Activated T-cell treated with anti-CD3 and anti-CD28 coated beads, Interleukin-2, amount 50 U/mL, for 4 hours (primary cell): ENCODE results near the gene MCRIP2. TPM values are rescaled to one million over a fixed set of nuclear protein-coding genes. Genes with fewer than 3 reads are reported as not detected.

Experiments used
- ATAC-seq, 2 donors: fragments of 200-7000 bp; cut with Tn5 transposase; one replicate each; pipeline ENCODE4 v1.10.0; 2021
- DNase-seq: peaks from one replicate; pipeline ENCODE4 v3.0.0-alpha.2; 2020
- H3K27me3 Mint-ChIP-seq: one replicate; pipeline ENCODE4 v1.8.0; 2021; ENCODE audit warnings: low read depth, mixed read lengths
- H3K36me3 Mint-ChIP-seq: one replicate; pipeline ENCODE4 v1.8.0; 2022; ENCODE audit warnings: mixed read lengths; ENCODE audit not compliant: insufficient read depth
- H3K4me1 Mint-ChIP-seq: one replicate; pipeline ENCODE4 v1.8.0; 2021; ENCODE audit warnings: low read depth, mixed read lengths
- H3K4me3 Mint-ChIP-seq: one replicate; pipeline ENCODE4 v1.8.0; 2021; ENCODE audit warnings: mild to moderate bottlenecking, moderate library complexity, mixed read lengths
- H3K9me3 Mint-ChIP-seq: one replicate; pipeline ENCODE4 v1.8.0; 2021; ENCODE audit warnings: mixed read lengths
- total RNA-seq, 3 donors: library from RNA; stranded (reverse); gene quantifications; one replicate each; pipeline ENCODE4 v1.2.1, GENCODE V29; 2021

MCRIP2 gene
- total RNA-seq, 3 donors from 2014 or later: 83.1 to 104 (median 88.2) TPM

DNA sequence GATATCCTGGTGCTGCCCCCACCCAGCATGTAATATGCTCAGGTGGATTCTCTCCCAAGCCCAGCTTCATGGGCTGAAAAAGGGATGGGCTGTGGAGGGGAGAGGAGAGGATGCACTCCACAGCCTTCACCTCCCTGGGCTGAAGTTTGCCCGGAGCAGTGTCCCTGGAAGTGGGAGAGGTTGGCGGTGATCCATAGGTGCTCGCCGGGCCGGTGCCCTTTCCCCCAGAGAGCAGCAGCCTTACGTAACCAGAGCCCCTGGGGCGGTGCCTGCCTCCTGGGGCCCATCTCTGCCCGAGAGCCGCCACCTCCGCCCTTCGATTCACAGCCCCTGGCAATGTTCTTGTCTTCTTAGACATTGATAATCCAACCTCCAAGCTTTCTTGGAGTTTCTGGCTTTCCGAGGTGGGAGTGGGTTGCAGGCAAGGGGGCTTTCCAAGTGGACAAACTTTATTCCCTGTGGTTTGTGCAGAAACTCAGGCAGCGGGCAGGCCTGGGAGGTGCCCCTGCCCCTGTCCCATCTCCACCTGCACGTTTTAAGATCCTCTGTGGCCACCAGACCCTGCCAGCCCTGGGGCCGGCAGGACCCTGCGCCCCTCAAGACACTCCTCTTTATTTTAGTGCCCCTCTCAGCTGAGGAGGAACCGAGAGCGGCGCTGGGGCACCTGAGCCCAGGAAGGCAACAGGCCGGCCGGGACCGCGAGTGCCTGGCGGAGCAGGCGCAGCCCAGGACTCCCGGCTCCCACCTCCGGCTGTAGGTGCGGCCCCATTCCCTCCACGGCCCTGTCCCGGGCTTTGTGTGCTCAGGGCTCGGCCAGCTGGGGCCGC is 4.4 kb downstream of the MCRIP2 start:
- Mint-ChIP-seq H3K27me3 (no peaks in the 10 kb centered on the region), H3K9me3 (no peaks in the 10 kb centered on the region), H3K36me3 (no peaks in the 10 kb centered on the region), H3K4me3 (no peak overlapping the region), H3K4me1 (peaks cover 21% of the 10 kb centered on the region)
- DNase-seq: no peak
- no peak for ATAC-seq

DNA sequence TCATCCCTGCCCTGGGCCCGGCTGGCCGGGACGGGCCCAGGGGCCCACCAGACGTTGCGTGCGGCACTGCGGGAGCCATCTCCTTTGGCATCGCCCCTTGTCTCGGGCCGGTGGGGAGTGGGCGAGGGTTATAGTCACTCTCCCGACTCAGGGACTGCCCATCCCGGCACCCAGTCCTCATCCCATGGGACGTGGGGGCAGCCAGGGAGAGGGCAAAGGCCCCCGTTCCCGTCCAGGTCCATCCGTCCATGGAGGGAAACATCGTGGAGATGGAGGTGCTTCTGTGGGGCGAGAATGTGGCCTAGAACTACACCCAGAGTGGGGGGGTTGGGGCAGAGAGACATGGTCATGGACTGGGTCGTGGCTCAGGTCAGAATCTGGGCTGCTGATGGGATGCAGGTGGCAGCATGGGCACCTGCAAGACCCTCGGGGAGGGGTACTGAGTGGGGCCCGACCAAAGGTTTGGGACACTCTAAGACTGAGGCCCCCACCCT is 5.1 kb downstream of the MCRIP2 start:
- peaks cover 21% of the 10 kb centered on the region for H3K4me1 Mint-ChIP-seq
- no peaks in the 10 kb centered on the region for H3K27me3 Mint-ChIP-seq
- no peak overlapping the region for H3K4me3 Mint-ChIP-seq
- no peaks in the 10 kb centered on the region for H3K36me3 Mint-ChIP-seq
- ATAC-seq: no peak
- no peaks in the 10 kb centered on the region for H3K9me3 Mint-ChIP-seq
- no peak for DNase-seq

DNA sequence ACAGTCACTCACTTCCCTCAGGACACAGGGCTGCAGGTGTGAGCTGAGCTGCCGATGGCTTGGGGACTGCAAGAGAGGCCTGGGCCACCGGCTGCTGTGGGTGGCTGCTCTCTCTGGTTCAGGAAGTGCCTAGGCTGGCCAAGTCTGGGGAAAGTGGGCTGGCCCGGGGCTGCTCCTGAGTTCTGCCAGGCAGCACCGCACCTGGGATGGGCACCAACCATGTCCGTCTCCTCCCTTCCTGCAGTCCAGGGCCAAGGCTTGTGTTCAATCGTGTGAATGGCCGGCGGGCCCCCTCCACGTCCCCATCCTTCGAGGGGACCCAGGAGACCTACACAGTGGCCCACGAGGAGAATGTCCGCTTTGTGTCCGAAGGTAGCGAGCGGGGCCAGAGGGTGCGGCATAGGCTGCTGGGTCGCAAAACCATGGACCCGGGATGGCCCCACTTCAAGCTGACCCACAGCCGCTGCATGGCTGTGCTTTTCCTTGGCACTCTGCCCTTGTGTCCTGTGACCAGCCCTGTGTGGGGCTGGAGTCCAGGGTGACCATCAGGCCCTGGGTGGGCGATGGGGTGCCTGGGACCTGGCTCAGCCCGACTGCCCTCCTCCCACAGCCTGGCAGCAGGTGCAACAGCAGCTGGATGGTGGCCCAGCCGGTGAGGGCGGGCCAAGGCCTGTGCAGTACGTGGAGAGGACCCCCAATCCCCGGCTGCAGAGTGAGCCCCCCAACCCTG is 5.7 kb downstream of the MCRIP2 start:
- Mint-ChIP-seq H3K4me3 (no peak overlapping the region), H3K36me3 (no peaks in the 10 kb centered on the region), H3K9me3 (no peaks in the 10 kb centered on the region), H3K27me3 (no peaks in the 10 kb centered on the region), H3K4me1 (peaks cover 21% of the 10 kb centered on the region)
- no peak for DNase-seq
- ATAC-seq: no peak

DNA sequence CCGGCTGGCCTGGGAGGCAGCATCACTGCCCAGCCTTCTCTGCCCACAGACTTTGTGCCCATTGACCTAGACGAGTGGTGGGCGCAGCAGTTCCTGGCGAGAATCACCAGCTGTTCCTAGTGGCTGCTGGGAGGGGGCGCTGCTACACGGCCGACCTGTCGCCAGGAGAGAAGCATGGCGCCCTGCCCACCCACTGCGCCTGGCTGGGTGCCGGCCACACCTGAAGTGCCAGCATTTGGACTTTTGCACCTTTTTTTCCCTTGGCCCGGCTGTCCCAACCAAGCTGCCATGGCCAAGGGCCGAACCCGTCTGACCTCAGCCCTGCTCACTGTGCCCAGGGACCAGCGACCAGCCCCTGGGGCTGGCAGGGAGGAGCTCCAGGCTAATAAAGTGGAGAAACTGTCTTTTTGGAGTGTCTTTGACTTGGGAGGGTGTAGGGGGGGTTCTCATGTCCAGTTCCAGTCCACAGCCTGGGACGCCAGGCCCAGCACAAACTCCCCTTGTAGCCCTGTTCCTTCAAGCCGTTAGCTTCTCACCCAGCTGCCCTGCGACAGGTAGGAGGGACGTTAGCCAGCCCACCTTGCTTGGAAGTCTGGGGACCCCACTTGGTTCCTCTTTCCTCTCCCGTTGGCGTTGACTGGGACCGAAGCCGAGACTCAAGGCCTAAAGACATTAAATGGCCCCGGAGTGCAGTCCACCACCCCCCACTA is 6.6 kb downstream of the MCRIP2 start:
- no peaks in the 10 kb centered on the region for H3K27me3 Mint-ChIP-seq
- ATAC-seq: no peak
- H3K36me3 Mint-ChIP-seq: no peaks in the 10 kb centered on the region
- no peaks in the 10 kb centered on the region for H3K9me3 Mint-ChIP-seq
- H3K4me1 Mint-ChIP-seq: peaks cover 18% of the 10 kb centered on the region
- no peak for DNase-seq
- peak overlapping the region; percentile 84 for H3K4me3 Mint-ChIP-seq

DNA sequence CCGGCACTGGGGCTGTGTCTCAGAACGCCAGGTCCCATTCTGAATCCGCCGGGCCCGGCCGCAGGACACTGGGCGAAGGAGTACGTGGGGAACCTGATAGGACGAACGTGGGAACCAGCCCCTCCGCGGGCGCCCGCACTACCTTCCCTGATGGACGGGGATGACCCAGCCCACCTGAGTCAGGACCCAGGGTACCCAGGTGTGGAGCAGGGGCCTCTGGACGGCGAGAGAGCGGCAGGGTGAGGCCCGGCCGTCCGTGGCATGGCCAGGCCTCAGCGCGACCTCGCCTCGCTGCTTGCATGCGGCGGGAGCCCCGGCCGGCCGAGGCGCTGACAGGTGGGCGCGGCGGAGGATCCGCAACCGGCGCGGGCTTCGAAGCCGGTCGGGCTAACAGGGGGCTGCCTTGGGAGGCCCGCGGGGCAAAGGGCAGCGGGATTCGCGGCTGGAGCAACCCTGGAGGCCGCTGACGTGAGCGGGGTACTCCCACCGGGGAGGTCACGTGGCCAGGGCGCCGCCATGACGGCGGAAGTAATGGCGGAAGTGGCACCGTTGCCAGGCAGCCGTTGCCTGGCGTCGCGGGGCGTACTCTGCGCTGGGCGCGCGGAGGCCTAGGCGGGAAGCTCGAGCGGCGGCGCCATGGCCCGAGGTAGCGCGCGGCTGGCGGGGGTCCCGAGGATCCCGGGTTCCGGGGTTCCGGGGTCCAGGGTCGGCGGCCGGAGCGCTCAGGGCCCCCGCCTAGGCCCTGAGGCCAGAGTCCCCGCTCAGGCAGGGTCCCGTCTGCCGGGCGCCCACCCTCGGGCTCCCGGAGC is 7.4 kb downstream of the MCRIP2 start, which contains the start of gene WDR90:
Gene WDR90 (plus strand): TSS at position 585 of the 809 bp plus-strand sequence. CDS start 52 bp downstream, at position 637.
- ATAC-seq (peak; percentile 90 to 92), DNase-seq (peak; percentile 90)
- H3K27me3 Mint-ChIP-seq: no peaks in the 10 kb centered on the region
- H3K9me3 Mint-ChIP-seq: no peaks in the 10 kb centered on the region
- peaks cover 14% of the 10 kb centered on the region for H3K4me1 Mint-ChIP-seq
- peak within 1 kb of the TSS; percentile 84 for H3K4me3 Mint-ChIP-seq
- H3K36me3 Mint-ChIP-seq: no peaks in the 10 kb centered on the region

DNA sequence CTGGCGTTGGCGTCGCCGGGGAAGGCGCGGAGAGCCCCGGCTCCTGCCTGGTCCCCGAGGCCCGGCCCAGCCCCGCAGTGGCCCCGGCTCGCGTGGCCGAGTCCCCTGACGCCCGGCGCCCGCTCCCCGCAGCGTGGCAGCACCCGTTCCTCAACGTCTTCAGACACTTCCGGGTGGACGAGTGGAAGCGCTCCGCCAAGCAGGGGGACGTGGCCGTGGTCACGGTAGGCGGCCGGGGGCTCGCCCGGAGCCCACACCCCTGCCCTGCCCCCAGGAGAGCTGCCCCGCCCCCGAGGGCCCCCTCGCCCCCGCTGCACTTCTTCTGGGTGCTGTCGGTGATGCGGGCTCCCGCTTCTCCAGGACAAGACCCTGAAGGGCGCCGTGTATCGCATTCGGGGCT is 8.0 kb downstream of the MCRIP2 start:
- Mint-ChIP-seq H3K9me3 (no peaks in the 10 kb centered on the region), H3K4me1 (peaks cover 8% of the 10 kb centered on the region), H3K4me3 (peak overlapping the region; percentile 76), H3K27me3 (no peaks in the 10 kb centered on the region), H3K36me3 (no peaks in the 10 kb centered on the region)
- peak; percentile 24 to 27 for ATAC-seq
- no peak for DNase-seq

DNA sequence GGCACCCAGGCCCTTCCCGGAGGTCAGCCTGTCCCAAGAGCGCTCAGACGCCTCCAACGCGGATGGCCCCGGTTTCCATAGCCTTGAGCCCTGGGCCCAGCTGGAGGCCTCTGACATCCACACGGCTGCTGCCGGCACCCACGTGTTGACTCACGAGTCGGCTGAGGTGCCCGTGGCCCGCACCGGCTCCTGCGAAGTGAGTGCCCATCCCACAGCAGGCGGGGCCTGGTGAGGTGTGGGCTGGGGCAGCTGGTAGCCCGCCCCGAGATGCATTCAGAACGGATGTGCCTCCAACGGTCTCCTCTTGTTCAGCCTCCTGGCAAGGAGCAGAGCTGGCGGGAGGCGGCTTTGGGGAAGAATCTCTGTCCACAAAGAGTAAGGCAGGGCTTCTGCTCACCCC is 10.2 kb downstream of the MCRIP2 start:
- no peak for ATAC-seq
- no peaks in the 10 kb centered on the region for H3K9me3 Mint-ChIP-seq
- no peaks in the 10 kb centered on the region for H3K36me3 Mint-ChIP-seq
- H3K27me3 Mint-ChIP-seq: no peaks in the 10 kb centered on the region
- H3K4me1 Mint-ChIP-seq: peaks cover 6% of the 10 kb centered on the region
- no peak for DNase-seq
- H3K4me3 Mint-ChIP-seq: no peak overlapping the region

DNA sequence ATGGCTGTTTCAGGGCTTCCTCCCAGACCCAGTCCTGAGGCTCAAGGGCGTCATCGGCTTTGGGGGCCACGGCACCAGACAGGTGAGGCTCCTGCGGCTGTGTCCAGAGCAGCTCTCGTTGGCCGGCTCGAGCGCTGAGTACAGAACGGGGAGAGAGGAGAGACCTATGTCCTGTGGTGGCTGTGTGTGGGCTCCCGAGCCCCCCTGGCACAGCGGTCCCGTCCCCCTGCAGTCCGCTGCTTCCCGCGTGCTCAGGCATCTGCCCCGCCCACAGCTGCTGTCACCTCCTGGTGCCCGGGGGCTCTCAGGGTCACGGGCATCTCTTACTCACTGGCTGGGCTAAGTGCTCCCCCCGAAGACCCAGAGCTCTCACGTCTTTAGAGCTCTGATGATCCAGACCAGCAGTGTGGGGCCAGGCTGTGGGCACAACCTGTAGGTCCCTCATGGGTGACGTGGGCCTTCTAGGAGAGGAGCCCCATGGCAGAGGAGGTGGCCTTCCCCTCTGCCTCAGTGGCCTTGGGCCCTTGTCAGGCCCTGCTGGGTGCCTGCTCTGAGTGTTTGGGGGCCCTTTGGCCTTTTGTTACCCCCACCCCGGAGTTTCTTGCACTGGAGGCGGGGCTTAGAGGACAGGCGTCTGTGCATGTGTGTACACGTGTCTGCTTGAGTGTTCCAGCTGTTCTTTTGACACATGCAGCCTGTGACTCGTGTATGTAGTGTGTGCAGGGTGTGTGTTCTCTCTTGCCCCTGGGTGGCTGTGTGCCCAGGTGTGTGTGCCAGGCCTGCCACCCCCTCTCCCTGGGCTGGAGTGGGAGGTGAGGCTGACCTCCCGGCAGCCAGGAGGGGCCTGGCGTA is 11.1 kb downstream of the MCRIP2 start:
- Mint-ChIP-seq H3K36me3 (no peaks in the 10 kb centered on the region), H3K4me1 (peaks cover 6% of the 10 kb centered on the region), H3K9me3 (no peaks in the 10 kb centered on the region), H3K27me3 (no peaks in the 10 kb centered on the region), H3K4me3 (no peak overlapping the region)
- DNase-seq: no peak
- no peak for ATAC-seq

DNA sequence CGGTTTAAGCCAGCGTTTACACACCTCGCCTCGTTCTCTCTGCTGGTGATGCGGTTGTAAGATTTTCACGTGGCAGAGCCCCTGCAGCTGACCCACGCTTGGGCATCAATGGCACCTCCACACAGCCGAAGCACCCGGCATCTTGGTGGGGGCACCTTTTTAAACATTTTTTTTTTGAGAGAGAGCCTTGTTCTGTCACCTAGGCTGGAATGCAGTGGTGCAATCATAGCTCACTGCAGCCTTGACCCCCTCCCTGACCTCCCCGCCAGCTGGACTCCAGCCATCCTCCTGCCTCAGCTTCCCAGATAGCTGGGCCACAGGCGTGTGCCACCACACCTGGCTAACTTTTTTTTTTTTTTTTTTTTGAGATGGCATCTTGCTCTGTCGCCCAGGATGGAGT is 12.4 kb downstream of the MCRIP2 start:
- Mint-ChIP-seq H3K4me1 (peaks cover 2% of the 10 kb centered on the region), H3K36me3 (no peaks in the 10 kb centered on the region), H3K4me3 (no peak overlapping the region), H3K27me3 (no peaks in the 10 kb centered on the region), H3K9me3 (no peaks in the 10 kb centered on the region)
- DNase-seq (no peak), ATAC-seq (no peak)

DNA sequence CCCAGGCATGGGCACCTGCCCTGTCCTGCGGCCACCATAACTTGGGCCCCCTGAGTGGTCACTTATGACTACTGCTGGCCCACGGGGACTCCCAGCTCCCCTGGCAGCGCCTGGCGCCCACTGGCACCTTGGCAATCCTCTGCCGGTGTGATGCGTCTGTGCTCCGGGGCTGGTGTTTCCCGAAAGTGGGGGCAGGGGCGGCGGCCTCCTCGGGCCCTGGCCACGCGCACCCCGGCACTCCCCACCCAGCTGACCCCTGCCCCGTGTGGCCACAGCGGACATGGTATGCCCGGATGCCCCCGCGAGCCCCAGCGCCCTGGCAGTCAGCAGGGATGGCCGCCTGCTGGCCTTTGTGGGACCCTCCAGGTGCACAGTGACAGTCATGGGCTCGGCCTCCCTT is 15.9 kb downstream of the MCRIP2 start:
- Mint-ChIP-seq H3K4me1 (peaks cover 4% of the 10 kb centered on the region), H3K4me3 (no peak overlapping the region), H3K9me3 (no peaks in the 10 kb centered on the region), H3K27me3 (no peaks in the 10 kb centered on the region), H3K36me3 (no peaks in the 10 kb centered on the region)
- DNase-seq (no peak), ATAC-seq (no peak)

DNA sequence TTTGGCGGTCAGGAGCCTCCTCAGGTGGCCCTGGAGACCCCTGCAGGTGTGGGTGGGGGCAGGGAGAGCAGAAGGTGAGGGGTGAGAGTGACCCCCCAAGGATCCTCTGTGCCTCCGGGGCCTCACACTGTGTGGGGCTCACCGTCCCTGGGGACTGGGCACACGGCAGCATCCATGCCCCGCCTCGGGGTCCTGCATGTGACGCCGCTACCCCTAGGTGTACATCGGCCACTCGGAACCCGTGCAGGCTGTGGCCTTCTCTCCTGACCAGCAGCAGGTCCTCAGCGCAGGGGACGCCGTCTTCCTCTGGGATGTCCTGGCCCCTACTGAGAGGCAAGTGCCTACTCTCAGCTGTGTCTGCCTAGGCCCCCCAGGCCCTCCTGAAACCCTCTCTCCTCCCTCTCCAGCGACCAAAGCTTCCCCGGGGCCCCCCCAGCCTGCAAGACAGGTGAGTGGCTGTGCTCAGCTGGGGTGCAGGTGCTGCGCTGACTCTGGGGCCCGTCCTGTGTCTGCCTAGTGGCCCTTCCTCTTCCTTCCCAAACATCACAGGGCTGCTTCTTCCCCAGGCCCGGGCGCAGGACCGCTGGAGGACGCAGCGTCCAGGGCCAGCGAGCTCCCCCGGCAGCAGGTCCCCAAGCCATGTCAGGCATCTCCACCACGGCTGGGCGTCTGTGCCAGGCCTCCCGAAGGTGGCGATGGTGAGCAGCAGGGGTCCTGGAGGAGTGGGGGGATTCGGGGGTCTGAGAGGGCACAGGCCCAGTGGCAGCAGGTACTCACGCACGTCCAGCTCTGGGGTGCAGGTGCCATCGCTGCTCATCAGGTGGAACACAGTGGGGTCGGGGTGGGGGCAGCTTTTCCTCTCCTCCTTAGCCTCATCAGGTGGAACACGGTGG is 17.3 kb downstream of the MCRIP2 start:
- H3K27me3 Mint-ChIP-seq: no peaks in the 10 kb centered on the region
- no peaks in the 10 kb centered on the region for H3K9me3 Mint-ChIP-seq
- H3K4me1 Mint-ChIP-seq: peaks cover 4% of the 10 kb centered on the region
- H3K4me3 Mint-ChIP-seq: no peak overlapping the region
- H3K36me3 Mint-ChIP-seq: no peaks in the 10 kb centered on the region
- DNase-seq: no peak
- no peak for ATAC-seq

DNA sequence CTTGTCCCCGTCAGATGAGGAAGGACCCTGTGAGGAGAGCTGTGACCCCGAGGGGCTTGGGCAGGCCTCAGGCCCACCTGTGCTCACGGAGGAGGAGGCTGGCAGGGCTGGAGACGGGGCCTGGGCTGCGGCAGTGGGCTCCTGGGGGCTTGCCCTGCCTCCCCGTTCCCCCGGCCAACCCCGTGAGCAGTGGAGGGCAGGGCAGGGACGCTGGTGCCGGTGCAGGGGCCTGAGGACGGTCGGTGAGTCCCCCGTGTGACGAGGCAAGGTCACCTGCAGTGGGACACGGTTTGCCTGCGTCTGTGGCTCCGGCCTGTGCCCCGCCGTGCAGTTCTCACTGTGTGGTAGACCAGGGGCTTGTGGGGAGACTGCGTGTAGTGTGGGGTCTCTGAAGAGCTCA is 18.0 kb downstream of the MCRIP2 start:
- DNase-seq (no peak), ATAC-seq (no peak)
- H3K27me3 Mint-ChIP-seq: no peaks in the 10 kb centered on the region
- no peaks in the 10 kb centered on the region for H3K9me3 Mint-ChIP-seq
- H3K36me3 Mint-ChIP-seq: no peaks in the 10 kb centered on the region
- peaks cover 4% of the 10 kb centered on the region for H3K4me1 Mint-ChIP-seq
- H3K4me3 Mint-ChIP-seq: no peak overlapping the region
